OCI-LY3 (cell line): ENCODE results near the gene CLEC3A.

Source experiments
- CTCF ChIP-seq: fragments of 200-600, 300-600 bp; sonication (generic); IDR thresholded peaks from 2 replicates; pipeline ENCODE4 v1.5.1; 2014; ENCODE audit warnings: antibody characterized with exemption, low read length, low read depth
- EZH2phosphoT487 ChIP-seq: fragments of 200-600 bp; shearing (Covaris generic); IDR thresholded peaks from 2 replicates; pipeline ENCODE4 v1.6.1; 2018; ENCODE audit warnings: antibody characterized with exemption, mixed run types, low read depth

GRCh38 chr16:78060809-78061208 is 38.5 kb downstream of the CLEC3A start:
- no peak for TF ChIP-seq CTCF
- TF ChIP-seq EZH2phosphoT487 = no peak
